PC-3 (cell line): ENCODE measurements around the gene KCNV2. TPM values are rescaled to one million over a fixed set of nuclear protein-coding genes. Genes with fewer than 3 reads are reported as not detected.

Source experiments
- ATAC-seq: fragments of 200-7000 bp; cut with Tn5 transposase; 2 replicates; pipeline ENCODE4 v1.9.1; 2020; ENCODE audit warnings: mild to moderate bottlenecking, moderate library complexity
- BruUV-seq: library from RNA; stranded (reverse); fragments of 400-500 nt; replicated peaks from 2 replicates; lab custom pipeline; 2021; lab: Mats Ljungman, UMichigan
- CTCF ChIA-PET: fragments of 300-600 bp; sonication (Branson Sonifier 250); formaldehyde crosslinking; loops from one replicate; lab custom pipeline; 2022; ENCODE audit warnings: antibody characterized with exemption; lab: Charles Lee
- POLR2A ChIA-PET: fragments of 300-600 bp; sonication (Branson Sonifier 250); formaldehyde crosslinking; loops from one replicate; lab custom pipeline; 2022; ENCODE audit warnings: antibody characterized with exemption; ENCODE audit not compliant: unreplicated experiment; lab: Charles Lee
- DNase-seq: peaks from one replicate; pipeline ENCODE4 v3.0.0-alpha.2; 2015
- H2AFZ ChIP-seq: fragments of 300-600 bp; sonication (generic); 2 replicates; pipeline ENCODE4 v1.6.0; 2016; ENCODE audit warnings: antibody characterized with exemption, low read length
- H3F3A ChIP-seq: fragments of 300-600 bp; sonication (generic); one replicate; pipeline ENCODE4 v1.6.0; 2017; ENCODE audit warnings: antibody characterized with exemption, low read length, control low read depth, mild to moderate bottlenecking; ENCODE audit not compliant: unreplicated experiment
- H3K27ac ChIP-seq: fragments of 300-600 bp; sonication (generic); 2 replicates; pipeline ENCODE4 v1.5.1; 2016; ENCODE audit warnings: mild to moderate bottlenecking, low read length
- H3K27me3 ChIP-seq: fragments of 300-600 bp; sonication (generic); 2 replicates; pipeline ENCODE4 v1.6.1; 2016; ENCODE audit warnings: low read length, mixed read lengths
- H3K36me3 ChIP-seq: fragments of 300-600 bp; sonication (generic); 2 replicates; pipeline ENCODE4 v1.6.1; 2016; ENCODE audit warnings: low read depth, mixed run types, low read length, mixed read lengths
- H3K4me1 ChIP-seq: fragments of 300-600 bp; sonication (generic); 2 replicates; pipeline ENCODE4 v1.5.1; 2016; ENCODE audit warnings: low read length; ENCODE audit not compliant: insufficient read depth
- H3K4me2 ChIP-seq: fragments of 300-600 bp; sonication (generic); 2 replicates; pipeline ENCODE4 v1.6.0; 2016; ENCODE audit warnings: low read length
- H3K4me3 ChIP-seq: fragments of 300-600 bp; sonication (generic); 2 replicates; pipeline ENCODE4 v1.5.1; 2016; ENCODE audit warnings: mild to moderate bottlenecking, low read length, mixed read lengths
- H3K79me2 ChIP-seq: fragments of 300-600 bp; sonication (generic); 2 replicates; pipeline ENCODE4 v1.6.1; 2017; ENCODE audit warnings: low read length, mixed read lengths
- H3K9ac ChIP-seq: fragments of 300-600 bp; sonication (generic); 2 replicates; pipeline ENCODE4 v1.6.0; 2016; ENCODE audit warnings: mild to moderate bottlenecking, low read length
- H3K9me2 ChIP-seq: fragments of 300-600 bp; sonication (generic); replicated peaks from 2 replicates; pipeline ENCODE4 v1.6.1; 2016; ENCODE audit warnings: mixed run types, low read length, mixed read lengths
- H3K9me3 ChIP-seq: fragments of 300-600 bp; sonication (generic); 2 replicates; pipeline ENCODE4 v1.6.1; 2016; ENCODE audit warnings: low read length, mixed read lengths
- H4K20me1 ChIP-seq: fragments of 300-600 bp; sonication (generic); 2 replicates; pipeline ENCODE4 v1.6.1; 2016; ENCODE audit warnings: low read length, mixed read lengths
- CTCF ChIP-seq: fragments of 300-600 bp; sonication (generic); conservative IDR thresholded peaks from 2 replicates; pipeline ENCODE4 v1.5.1; 2017; ENCODE audit warnings: antibody characterized with exemption, low read depth, mild to moderate bottlenecking, low read length
- EZH2 ChIP-seq: fragments of 300-600 bp; sonication (generic); IDR thresholded peaks from one replicate; pipeline ENCODE4 v1.6.1; 2017; ENCODE audit warnings: antibody characterized with exemption, mild to moderate bottlenecking, low read length; ENCODE audit not compliant: unreplicated experiment
- EZH2phosphoT487 ChIP-seq: fragments of 300-600 bp; sonication (generic); IDR thresholded peaks from 2 replicates; pipeline ENCODE4 v1.6.1; 2018; ENCODE audit warnings: mild to moderate bottlenecking, antibody characterized with exemption, low read length, borderline replicate concordance
- intact Hi-C: fragments of 100-400 bp; cut with micrococcal nuclease; formaldehyde crosslinking; loops from 2 replicates; pipeline ENCODE4 v1.9.0; 2023
- total RNA-seq: library from RNA; depleted of rRNA; stranded (reverse); fragments of >200 nt; gene quantifications from 2 replicates; pipeline ENCODE4 v1.2.3, GENCODE V29; 2014

KCNV2 gene
- total RNA-seq, 1 experiment from 2014 or later: not detected

GRCh38 chr9:2718698-2719033 is 1.4 kb downstream of the KCNV2 start:
- POLR2A ChIA-PET: no interaction called here
- DNase-seq (no peak), ATAC-seq (no peak)
- no peak overlapping the region for H3K4me2 ChIP-seq
- H3K4me3 ChIP-seq: no peak overlapping the region
- H3K79me2 ChIP-seq: no peaks in the 10 kb centered on the region
- H3F3A ChIP-seq: no peaks in the 10 kb centered on the region
- H2AFZ ChIP-seq: no peak overlapping the region
- BruUV-seq: no TSS peak
- no peaks in the 10 kb centered on the region for H3K36me3 ChIP-seq
- H3K9me3 ChIP-seq: no peaks in the 10 kb centered on the region
- H3K9me2 ChIP-seq: no peaks in the 10 kb centered on the region
- CTCF ChIA-PET: no interaction called here
- H4K20me1 ChIP-seq: no peaks in the 10 kb centered on the region
- H3K27ac ChIP-seq: no peak overlapping the region
- intact Hi-C loops: no loop called here
- H3K27me3 ChIP-seq: no peaks in the 10 kb centered on the region
- no peaks in the 10 kb centered on the region for H3K4me1 ChIP-seq
- no peak for TF ChIP-seq EZH2
- TF ChIP-seq EZH2phosphoT487: no peak
- TF ChIP-seq CTCF: no peak
- no peak overlapping the region for H3K9ac ChIP-seq

GRCh38 chr9:2720179-2720654 is 2.9 kb downstream of the KCNV2 start:
- no peaks in the 10 kb centered on the region for H3K9me2 ChIP-seq
- no peak overlapping the region for H3K4me2 ChIP-seq
- no peaks in the 10 kb centered on the region for H4K20me1 ChIP-seq
- no peaks in the 10 kb centered on the region for H3F3A ChIP-seq
- H3K79me2 ChIP-seq: no peaks in the 10 kb centered on the region
- no peak overlapping the region for H3K9ac ChIP-seq
- DNase-seq (no peak), ATAC-seq (no peak)
- no peaks in the 10 kb centered on the region for H3K4me1 ChIP-seq
- intact Hi-C loops: loop anchor here (10.0 kb wide), 1 partner anchor 255 kb away; no protein-coding TSS in a partner anchor
- no peak overlapping the region for H3K4me3 ChIP-seq
- H3K9me3 ChIP-seq: no peaks in the 10 kb centered on the region
- POLR2A ChIA-PET: no interaction called here
- no peak overlapping the region for H3K27ac ChIP-seq
- CTCF ChIA-PET: no interaction called here
- BruUV-seq: no TSS peak
- no peaks in the 10 kb centered on the region for H3K27me3 ChIP-seq
- no peak overlapping the region for H2AFZ ChIP-seq
- TF ChIP-seq CTCF: no peak
- TF ChIP-seq EZH2: no peak
- no peak for TF ChIP-seq EZH2phosphoT487
- no peaks in the 10 kb centered on the region for H3K36me3 ChIP-seq

GRCh38 chr9:2722715-2723114 is 5.4 kb downstream of the KCNV2 start:
- Histone ChIP-seq H3K4me3 (no peak overlapping the region), H3K27ac (no peak overlapping the region), H3F3A (no peaks in the 10 kb centered on the region), H3K4me1 (no peaks in the 10 kb centered on the region; the same call in 1 of the 2 replicates), H3K79me2 (no peaks in the 10 kb centered on the region), H3K4me2 (no peak overlapping the region), H3K9me2 (no peaks in the 10 kb centered on the region), H2AFZ (no peak overlapping the region), H4K20me1 (no peaks in the 10 kb centered on the region), H3K36me3 (no peaks in the 10 kb centered on the region), H3K9ac (no peak overlapping the region), H3K9me3 (no peaks in the 10 kb centered on the region), H3K27me3 (no peaks in the 10 kb centered on the region)
- BruUV-seq: no TSS peak
- ATAC-seq: no peak
- POLR2A ChIA-PET: no interaction called here
- DNase-seq: no peak
- TF ChIP-seq EZH2phosphoT487 (no peak), CTCF (no peak), EZH2 (no peak)
- CTCF ChIA-PET: no interaction called here
- intact Hi-C loops: loop anchor here (10.0 kb wide), 1 partner anchor 258 kb away; no protein-coding TSS in a partner anchor
